KOPT-K1 (cell line): ENCODE measurements around the gene SLMAP.
A peak's percentile ranks its signal among the peaks of the same experiment; 100 is the strongest.

Experiments used
- H3K27ac ChIP-seq: fragments of 200-600 bp; sonication (generic); 2 replicates; pipeline ENCODE4 v1.5.1; 2016; ENCODE audit warnings: antibody characterized with exemption, mild to moderate bottlenecking, low read depth, low read length; ENCODE audit not compliant: poor library complexity, severe bottlenecking
- H3K36me3 ChIP-seq: fragments of 200-600 bp; sonication (generic); 2 replicates; pipeline ENCODE4 v1.5.1; 2017; ENCODE audit warnings: antibody characterized with exemption, mild to moderate bottlenecking, low read length, moderate library complexity; ENCODE audit not compliant: insufficient read depth
- H3K9me3 ChIP-seq: fragments of 200-600 bp; sonication (generic); 2 replicates; pipeline ENCODE4 v1.5.1; 2017; ENCODE audit warnings: antibody characterized with exemption, low read length, mild to moderate bottlenecking; ENCODE audit not compliant: insufficient read depth, poor library complexity, severe bottlenecking

SLMAP gene

GRCh38 chr3:57968501-57968900, 212.4 kb downstream of the SLMAP start:
- Histone ChIP-seq H3K27ac (no peak overlapping the region), H3K9me3 (peaks cover 8% of the 10 kb centered on the region)

GRCh38 chr3:57971975-57972374, 215.9 kb downstream of the SLMAP start:
- H3K27ac ChIP-seq = peak overlapping the region; percentile 40
- peaks cover 8% of the 10 kb centered on the region for H3K9me3 ChIP-seq
- no peaks in the 10 kb centered on the region for H3K36me3 ChIP-seq

More at GRCh38 chr3:57968501-57968900, 212.4 kb downstream of the SLMAP start:
- H3K36me3 ChIP-seq = no peaks in the 10 kb centered on the region

- H3K9me3 ChIP-seq = peaks cover 3% of the 10 kb centered on the region
- peak overlapping the region; percentile 40 for H3K27ac ChIP-seq
- H3K36me3 ChIP-seq = no peaks in the 10 kb centered on the region
Measured at GRCh38 chr3:57972531-57973111, 216.5 kb downstream of the SLMAP start.

GRCh38 chr3:57973715-57974477, 217.8 kb downstream of the SLMAP start:
- no peaks in the 10 kb centered on the region for H3K9me3 ChIP-seq
- H3K36me3 ChIP-seq = no peaks in the 10 kb centered on the region
- H3K27ac ChIP-seq = no peak overlapping the region

DNA sequence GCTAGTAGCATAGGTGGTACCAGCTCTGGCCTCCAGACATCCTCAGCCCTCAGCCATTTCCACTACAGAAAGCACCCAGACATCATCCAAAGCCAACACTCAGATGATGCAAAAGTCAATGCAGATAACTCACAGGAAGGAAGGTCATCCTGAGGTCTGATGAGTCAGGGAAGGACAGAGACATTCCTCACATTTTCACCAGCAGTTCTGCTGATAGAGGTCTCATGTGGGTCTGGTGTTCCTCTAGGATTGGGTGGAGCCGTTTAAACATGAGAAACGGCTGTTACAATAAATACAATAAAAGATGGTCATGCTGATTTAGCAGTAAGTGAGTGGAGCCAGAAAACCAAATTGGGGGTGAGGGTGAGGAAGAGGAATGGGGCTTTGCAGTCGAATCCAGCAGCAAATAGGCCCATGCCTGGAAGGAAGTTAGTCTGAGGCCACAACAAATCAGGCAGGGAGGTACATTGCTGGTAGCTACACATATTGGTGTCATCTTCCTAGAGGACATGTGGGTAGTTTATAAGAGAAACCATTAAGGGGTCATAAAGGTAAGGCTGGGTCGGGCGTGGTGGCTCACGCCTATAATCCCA, 218.8 kb downstream of the SLMAP start:
- Histone ChIP-seq H3K36me3 (no peaks in the 10 kb centered on the region), H3K9me3 (no peaks in the 10 kb centered on the region), H3K27ac (no peak overlapping the region)

GRCh38 chr3:57977818-57978235, 221.7 kb downstream of the SLMAP start:
- Histone ChIP-seq H3K9me3 (no peaks in the 10 kb centered on the region), H3K27ac (no peak overlapping the region), H3K36me3 (no peaks in the 10 kb centered on the region)

- Histone ChIP-seq H3K9me3 (no peaks in the 10 kb centered on the region), H3K36me3 (no peaks in the 10 kb centered on the region), H3K27ac (no peak overlapping the region)
Measured at GRCh38 chr3:57978316-57978715, 222.2 kb downstream of the SLMAP start.
